Hypothalamus (tissue), 51 donors: ENCODE results near the gene ADAMTSL3.
"Not testable (repeated sequence)": the region's sequence is repeated elsewhere in the genome, so short reads cannot be mapped to it uniquely, and the experiment has no call there.

Experiments used
- DNase-seq, 51 donors: peaks; one replicate each; lab custom pipeline; 2025; lab: John Stamatoyannopoulos, UW

ADAMTSL3 gene

DNA sequence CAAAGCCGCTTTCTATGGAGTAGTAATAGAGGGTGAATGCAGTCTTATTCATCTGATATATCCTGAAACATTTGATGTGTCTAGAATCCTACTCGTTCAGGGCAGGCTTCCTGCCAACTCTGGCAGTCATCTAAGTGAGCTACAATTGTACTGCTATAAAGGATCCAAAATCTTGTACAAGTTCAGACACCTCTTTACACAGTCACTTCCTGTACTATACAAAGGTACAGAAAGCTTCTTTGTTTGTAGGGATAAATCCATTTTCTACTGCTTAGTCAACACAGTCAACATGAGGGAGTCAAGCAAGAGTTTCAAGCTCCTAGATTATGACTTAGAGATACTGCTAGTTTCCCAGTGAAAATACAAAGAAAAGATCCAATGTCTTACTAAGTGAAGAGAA is 414.8 kb downstream of the ADAMTSL3 start:
- not testable (repeated sequence) for DNase-seq

DNA sequence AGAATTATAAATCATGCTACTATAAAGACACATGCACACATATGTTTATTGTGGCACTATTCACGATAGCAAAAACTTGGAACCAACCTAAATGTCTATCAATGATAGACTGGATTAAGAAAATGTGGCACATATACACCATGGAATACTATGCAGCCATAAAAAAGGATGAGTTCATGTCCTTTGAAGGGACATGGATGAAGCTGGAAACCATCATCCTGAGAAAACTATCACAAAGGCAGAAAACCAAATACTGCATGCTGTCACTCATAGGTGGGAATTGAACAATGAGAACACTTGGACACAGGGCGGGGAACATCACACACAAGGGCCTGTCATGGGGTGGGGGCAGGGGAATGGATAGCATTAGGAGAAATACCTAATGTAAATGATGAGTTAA is 424.1 kb downstream of the ADAMTSL3 start:
- not testable (repeated sequence) for DNase-seq

DNA sequence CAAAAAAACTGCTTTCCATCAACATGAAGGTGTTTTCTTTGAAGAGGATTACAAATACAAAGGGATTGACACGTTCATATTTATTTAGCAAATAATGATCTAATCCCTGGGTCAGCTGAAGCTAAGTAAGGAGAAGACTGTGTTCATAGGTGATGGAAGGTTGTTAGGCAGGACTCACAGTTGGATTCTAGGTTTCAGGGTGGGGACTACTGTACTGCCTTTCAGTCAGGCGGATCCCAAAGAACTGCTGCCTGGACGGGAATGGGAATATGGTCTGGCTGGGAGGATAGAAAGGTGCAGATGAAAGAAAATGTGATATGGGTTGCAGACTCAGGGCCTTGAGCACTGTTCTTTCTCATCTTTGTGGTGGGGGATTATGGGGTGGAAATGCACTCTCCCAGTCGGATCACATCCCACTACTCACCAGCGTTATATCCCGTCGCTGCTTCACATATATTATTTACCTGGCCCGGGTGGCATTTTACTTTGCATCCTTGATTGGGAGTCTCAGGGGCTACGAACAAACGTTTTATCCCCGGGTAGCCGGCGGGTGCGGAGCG is 425.5 kb downstream of the ADAMTSL3 start:
- not testable (repeated sequence) for DNase-seq

- peak in 33 of 51 donors; percentile 2 to 57 (median 29) for DNase-seq
These were observed 426.2 kb downstream of the ADAMTSL3 start for GRCh38 chr15:84079885-84080777.

DNA sequence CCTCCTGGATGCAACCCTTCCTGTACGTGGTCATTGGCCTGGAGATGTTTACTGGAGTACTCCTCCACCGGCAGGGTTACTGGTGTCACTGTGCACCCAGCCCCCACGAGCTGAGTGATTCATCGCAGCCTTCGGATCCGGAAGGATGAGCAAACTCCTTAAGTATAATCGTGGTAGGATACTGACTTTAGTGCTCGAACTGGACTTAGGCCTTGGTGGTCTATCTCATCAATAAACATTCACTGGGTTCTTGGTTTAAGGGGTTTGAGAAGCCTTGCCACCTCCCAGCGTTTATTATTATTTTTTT is 426.8 kb downstream of the ADAMTSL3 start:
- peak in 2 of 51 donors; percentile 4 to 13 for DNase-seq

GRCh38 chr15:84081391-84082168 is 427.7 kb downstream of the ADAMTSL3 start:
- no peak for DNase-seq

DNA sequence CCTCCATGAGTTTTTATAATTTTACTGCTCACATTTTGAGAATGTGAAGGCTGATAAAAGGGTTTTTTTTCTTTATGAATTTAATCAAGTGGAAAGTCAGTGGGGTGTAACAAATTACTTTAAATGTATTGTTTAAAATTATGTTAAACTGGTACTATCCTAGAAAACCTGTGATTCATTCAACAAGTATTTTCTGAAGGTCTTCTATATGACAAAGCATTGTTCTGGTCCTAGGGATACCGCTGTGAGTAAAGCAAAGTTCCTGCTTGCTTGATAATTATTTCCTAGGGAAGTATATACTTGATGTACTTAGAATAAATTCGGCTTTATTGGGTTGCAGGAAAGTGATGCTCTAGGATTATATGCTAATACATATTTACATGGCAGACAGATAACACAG is 428.8 kb downstream of the ADAMTSL3 start:
- no peak for DNase-seq

DNA sequence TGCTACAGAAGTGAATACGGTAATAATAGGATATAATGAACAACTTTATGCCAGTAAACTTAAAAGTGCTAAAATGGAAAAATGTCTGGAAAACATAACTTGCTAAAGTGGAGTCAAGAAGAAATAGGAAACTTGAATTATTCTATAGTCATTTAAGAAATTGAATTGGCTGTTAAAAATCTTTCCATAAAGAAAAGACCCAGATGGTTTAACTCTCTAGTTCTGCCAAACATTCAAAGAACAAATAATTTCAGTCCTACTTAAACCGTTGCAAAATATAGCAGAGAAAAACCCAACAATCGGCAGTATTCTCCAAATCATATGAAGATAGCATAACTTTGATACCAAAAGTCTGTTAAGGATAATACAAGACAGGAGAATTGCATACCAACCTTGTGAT is 432.1 kb downstream of the ADAMTSL3 start:
- DNase-seq, result not testable (repeated sequence)
